GM18909 (cell line): Measurements from ENCODE around the gene USP34.

Experiments used
- ATAC-seq: cut with Tn5 transposase; IDR thresholded peaks from one replicate; pipeline ENCODE4 v1.9.1; 2021; ENCODE audit warnings: mild to moderate bottlenecking; ENCODE audit not compliant: unreplicated experiment, poor library complexity

The USP34 gene

GRCh38 chr2:61255580-61256437 lies 215.1 kb downstream of the USP34 start:
- ATAC-seq = no peak

- no peak for ATAC-seq
Observed at GRCh38 chr2:61254536-61254935, 216.4 kb downstream of the USP34 start.

- ATAC-seq = no peak
Observed at GRCh38 chr2:61253136-61253535, 217.8 kb downstream of the USP34 start.

- no peak for ATAC-seq
Observed at GRCh38 chr2:61252031-61252430, 218.9 kb downstream of the USP34 start.

DNA sequence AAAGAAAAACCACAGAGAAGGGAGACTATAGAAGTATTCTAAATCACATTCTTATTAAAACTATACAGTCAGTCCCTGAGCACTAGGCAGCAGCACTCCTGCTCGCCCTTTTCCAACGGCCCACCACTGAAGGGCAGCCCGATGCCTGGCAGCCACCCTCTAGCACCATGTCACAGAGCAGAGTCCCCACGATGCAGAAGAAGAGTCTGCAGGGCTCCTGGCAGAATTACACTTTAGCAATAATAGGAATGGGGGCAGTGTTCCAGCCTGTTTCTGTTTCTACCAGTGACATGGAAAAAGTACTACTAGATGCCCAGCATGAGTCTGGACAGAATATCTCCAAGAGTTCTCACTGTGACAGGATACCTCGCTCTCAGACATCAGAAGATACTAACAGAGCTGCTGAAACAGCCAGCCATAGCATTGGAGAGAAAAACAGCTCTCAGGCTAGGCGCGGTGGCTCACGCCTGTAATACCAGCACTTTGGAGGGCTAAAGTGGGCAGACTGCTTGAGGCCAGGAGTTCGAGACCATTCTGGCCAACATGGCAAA lies 221.3 kb downstream of the USP34 start:
- no peak for ATAC-seq

GRCh38 chr2:61247204-61247812 lies 223.6 kb downstream of the USP34 start:
- ATAC-seq = no peak

GRCh38 chr2:61244694-61245093 lies 226.2 kb downstream of the USP34 start:
- ATAC-seq = no peak

GRCh38 chr2:61241266-61241665 lies 229.6 kb downstream of the USP34 start:
- no peak for ATAC-seq

GRCh38 chr2:61238219-61239012 lies 232.5 kb downstream of the USP34 start:
- ATAC-seq = no peak

DNA sequence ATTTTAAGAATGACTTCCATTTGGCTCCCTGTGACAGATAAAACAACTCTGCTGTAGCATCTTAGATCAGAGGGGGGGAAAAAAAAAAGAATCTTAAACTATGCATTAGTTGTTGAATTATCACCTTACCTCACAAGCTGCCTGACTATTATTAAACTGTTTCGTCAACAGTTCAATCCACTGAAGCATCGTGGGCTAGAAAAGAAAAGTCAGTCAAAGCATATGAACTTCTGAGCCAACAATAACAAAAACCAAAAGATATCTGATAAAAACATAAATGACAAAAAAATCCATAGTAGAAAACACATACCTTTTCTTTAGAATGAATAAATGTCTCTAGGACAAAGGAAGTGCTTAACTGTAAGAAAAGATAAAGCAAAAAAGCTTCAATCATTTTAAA lies 235.2 kb downstream of the USP34 start:
- ATAC-seq = no peak

DNA sequence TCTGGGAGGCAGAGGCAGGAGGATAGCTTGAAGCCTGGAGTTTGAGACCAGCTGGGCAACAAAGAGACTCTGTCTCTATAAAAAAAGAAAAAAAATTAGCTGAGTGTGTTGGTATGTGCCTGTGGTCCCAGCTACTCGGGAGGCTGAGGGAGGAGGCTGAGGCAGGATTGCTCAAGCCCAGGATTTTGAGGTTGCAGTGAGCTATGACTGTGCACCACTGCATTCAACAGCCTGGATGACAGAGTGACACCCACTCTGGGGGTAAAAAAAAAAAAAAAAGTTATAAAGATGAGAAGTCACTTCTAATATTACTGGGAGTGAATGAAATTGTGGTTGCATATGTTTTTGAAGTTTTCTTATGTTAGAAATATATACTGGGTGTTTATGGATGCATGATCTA lies 237.3 kb downstream of the USP34 start:
- ATAC-seq = no peak

- ATAC-seq = no peak
Observed at GRCh38 chr2:61229936-61230335, 241.0 kb downstream of the USP34 start.

- no peak for ATAC-seq
Observed at GRCh38 chr2:61222567-61222966, 248.3 kb downstream of the USP34 start.

DNA sequence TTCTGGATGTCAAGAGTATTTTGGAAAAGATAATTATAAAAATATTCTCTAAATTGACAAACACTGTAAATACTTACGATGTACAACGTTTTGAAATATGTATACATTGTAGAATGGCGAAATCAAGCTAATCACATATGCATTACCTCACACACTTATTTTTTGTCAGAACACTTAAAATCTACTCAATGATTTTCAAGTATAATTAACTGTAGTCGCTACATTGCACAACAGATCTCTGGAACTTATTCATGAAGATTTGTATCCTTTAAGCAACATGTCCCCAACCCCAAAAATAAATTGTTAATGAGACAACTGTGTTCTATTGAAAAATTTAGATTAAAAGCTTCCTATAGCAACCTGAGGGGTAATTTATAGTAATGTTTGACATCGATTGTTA lies 249.1 kb downstream of the USP34 start:
- ATAC-seq = no peak

DNA sequence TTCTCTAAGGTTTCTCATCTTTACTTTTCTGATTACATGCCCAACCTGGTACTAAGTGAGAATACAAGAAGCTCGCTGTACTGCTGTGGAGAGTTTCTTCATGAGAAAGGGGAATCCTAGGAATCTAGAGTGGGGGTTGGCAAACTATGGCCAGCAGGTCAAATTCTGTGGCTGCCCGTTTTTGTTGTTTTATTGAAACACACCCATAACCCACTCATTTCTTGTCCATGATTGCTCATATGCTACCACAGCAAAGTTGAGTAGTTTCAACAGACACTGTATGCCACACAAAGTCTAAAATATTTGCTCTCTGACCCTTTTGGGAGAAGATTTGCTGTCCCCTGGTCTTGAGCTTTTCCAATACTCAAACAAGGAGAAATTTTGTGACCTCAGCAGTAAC lies 250.1 kb downstream of the USP34 start:
- no peak for ATAC-seq

- ATAC-seq = no peak
Observed at GRCh38 chr2:61218817-61219170, 252.1 kb downstream of the USP34 start.

DNA sequence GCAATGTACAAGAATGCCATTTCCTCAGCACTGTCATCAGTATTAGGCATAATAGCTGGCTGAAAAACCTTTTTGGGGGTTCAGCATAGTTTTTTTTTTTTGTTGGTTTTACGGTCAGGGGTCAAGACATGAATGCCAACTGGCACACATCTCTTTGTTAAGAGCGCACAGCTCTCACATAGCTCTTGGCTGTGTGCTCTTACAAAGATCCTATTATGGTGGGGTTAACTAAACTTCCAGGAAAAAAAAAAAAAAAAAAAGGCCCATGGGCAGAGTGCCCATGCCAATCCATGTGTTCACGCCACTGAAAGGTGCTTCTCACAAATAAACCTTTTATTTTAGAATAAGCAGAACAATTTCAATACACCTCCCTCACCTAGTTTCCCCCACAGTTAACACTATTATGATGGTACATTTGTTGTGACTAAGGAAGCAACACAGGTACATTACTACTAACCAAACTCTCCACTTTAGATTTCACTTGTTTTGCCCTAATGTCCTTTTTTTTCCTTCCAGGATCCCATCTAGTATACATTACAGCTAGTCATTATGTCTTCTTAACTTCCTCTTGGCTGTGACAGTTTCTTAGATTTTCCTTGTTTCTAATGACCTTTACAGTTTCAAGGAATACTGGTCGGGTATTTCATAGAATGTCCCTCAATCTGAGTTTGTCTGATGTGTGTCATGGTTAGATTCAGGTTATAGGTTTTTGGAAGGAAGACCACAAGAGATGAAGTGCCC lies 252.6 kb downstream of the USP34 start:
- no peak for ATAC-seq

DNA sequence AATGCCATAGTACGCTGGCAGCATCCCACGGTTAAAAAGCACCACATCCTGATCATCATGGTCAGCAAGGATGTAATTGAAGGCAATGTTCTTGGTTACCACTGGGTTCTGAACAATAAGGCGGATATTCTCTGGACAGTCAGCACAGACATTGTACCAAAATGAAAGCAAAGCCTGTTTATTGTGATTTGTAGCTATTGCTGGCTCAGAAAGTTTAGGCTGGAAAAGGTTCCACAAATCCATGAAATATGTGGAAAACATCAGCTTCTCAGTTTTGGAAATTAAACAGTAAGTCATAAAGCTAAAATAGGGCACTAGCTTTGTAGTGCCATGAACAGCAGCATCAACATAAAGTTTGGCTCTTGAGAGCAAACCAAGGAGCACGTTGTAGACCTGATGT lies 256.7 kb downstream of the USP34 start:
- ATAC-seq = no peak

GRCh38 chr2:61210332-61210981 lies 260.4 kb downstream of the USP34 start:
- no peak for ATAC-seq

GRCh38 chr2:61205132-61205531 lies 265.8 kb downstream of the USP34 start:
- ATAC-seq = no peak
